ENCODE results near the gene TBCD.
A peak's percentile ranks its signal among the peaks of the same experiment; 100 is the strongest.

Gene TBCD

GRCh38 chr17:82868715-82869131 is 116.9 kb downstream of the TBCD start:
- no peaks in the 10 kb centered on the region for H4K20me1 ChIP-seq (ENCODE audit: low read depth, low read length)
- no peaks in the 10 kb centered on the region for H3K9me3 ChIP-seq (ENCODE audit: insufficient read depth, low read length)
- H3K27ac ChIP-seq (ENCODE audit: low read depth, low read length) = no peak overlapping the region
- no peaks in the 10 kb centered on the region for H3K36me3 ChIP-seq (ENCODE audit: low read length)
- TF ChIP-seq CTCF (IDR thresholded peaks at IDR 0.05; ENCODE audit: insufficient read depth, low read length, poor library complexity, severe bottlenecking) = no peak
- H3K79me2 ChIP-seq (ENCODE audit: insufficient read depth, low read length) = no peaks in the 10 kb centered on the region
- H3K9me2 ChIP-seq (replicated peaks; ENCODE audit: insufficient read depth, low read length) = no peaks in the 10 kb centered on the region
- no peak overlapping the region for H2AFZ ChIP-seq (ENCODE audit: low read depth, low read length, severe bottlenecking)
- no peak overlapping the region for H3K4me3 ChIP-seq (ENCODE audit: insufficient read depth, low read length, poor library complexity, severe bottlenecking)
- 0 out of 2 replicates have a peak, but pooled peaks cover 6% of the 10 kb centered on the region for H3F3A ChIP-seq (ENCODE audit: insufficient read depth)
- no peak overlapping the region for H3K4me2 ChIP-seq (ENCODE audit: low read depth, low read length, poor library complexity, severe bottlenecking)
- no peak overlapping the region for H3K9ac ChIP-seq (ENCODE audit: low read length)
- no peaks in the 10 kb centered on the region for H3K27me3 ChIP-seq (ENCODE audit: low read length)

GRCh38 chr17:82869536-82869935 is 117.7 kb downstream of the TBCD start:
- TF ChIP-seq EZH2phosphoT487 (conservative IDR thresholded peaks at IDR 0.05; ENCODE audit: low read length) = no peak
- TF ChIP-seq CTCF (IDR thresholded peaks at IDR 0.05; ENCODE audit: insufficient read depth, low read length, poor library complexity, severe bottlenecking) = no peak
- H3F3A ChIP-seq (ENCODE audit: insufficient read depth) = no peaks in the 10 kb centered on the region
- H3K9ac ChIP-seq (ENCODE audit: low read length) = no peak overlapping the region
- no peak overlapping the region for H3K4me2 ChIP-seq (ENCODE audit: low read depth, low read length, poor library complexity, severe bottlenecking)
- H4K20me1 ChIP-seq (ENCODE audit: low read depth, low read length) = no peaks in the 10 kb centered on the region
- H3K27me3 ChIP-seq (ENCODE audit: low read length) = no peaks in the 10 kb centered on the region
- no peaks in the 10 kb centered on the region for H3K9me3 ChIP-seq (ENCODE audit: insufficient read depth, low read length)
- H3K79me2 ChIP-seq (ENCODE audit: insufficient read depth, low read length) = no peaks in the 10 kb centered on the region
- H3K9me2 ChIP-seq (replicated peaks; ENCODE audit: insufficient read depth, low read length) = no peaks in the 10 kb centered on the region
- H3K27ac ChIP-seq (ENCODE audit: low read depth, low read length) = no peak overlapping the region
- H3K4me3 ChIP-seq (ENCODE audit: insufficient read depth, low read length, poor library complexity, severe bottlenecking) = no peak overlapping the region
- H3K36me3 ChIP-seq (ENCODE audit: low read length) = no peaks in the 10 kb centered on the region
- H2AFZ ChIP-seq (ENCODE audit: low read depth, low read length, severe bottlenecking) = no peak overlapping the region

GRCh38 chr17:82870091-82870491 is 118.2 kb downstream of the TBCD start:
- no peak for TF ChIP-seq EZH2phosphoT487 (conservative IDR thresholded peaks at IDR 0.05; ENCODE audit: low read length)
- no peak for TF ChIP-seq CTCF (IDR thresholded peaks at IDR 0.05; ENCODE audit: insufficient read depth, low read length, poor library complexity, severe bottlenecking)
- no peak overlapping the region for H3K9ac ChIP-seq (ENCODE audit: low read length)
- no peaks in the 10 kb centered on the region for H3K79me2 ChIP-seq (ENCODE audit: insufficient read depth, low read length)
- no peak overlapping the region for H3K4me2 ChIP-seq (ENCODE audit: low read depth, low read length, poor library complexity, severe bottlenecking)
- H3K27me3 ChIP-seq (ENCODE audit: low read length) = no peaks in the 10 kb centered on the region
- no peaks in the 10 kb centered on the region for H3K36me3 ChIP-seq (ENCODE audit: low read length)
- H2AFZ ChIP-seq (ENCODE audit: low read depth, low read length, severe bottlenecking) = no peak overlapping the region
- no peak overlapping the region for H3K27ac ChIP-seq (ENCODE audit: low read depth, low read length)
- no peaks in the 10 kb centered on the region for H3K9me3 ChIP-seq (ENCODE audit: insufficient read depth, low read length)
- no peaks in the 10 kb centered on the region for H3K9me2 ChIP-seq (replicated peaks; ENCODE audit: insufficient read depth, low read length)
- H3K4me3 ChIP-seq (ENCODE audit: insufficient read depth, low read length, poor library complexity, severe bottlenecking) = no peak overlapping the region
- no peaks in the 10 kb centered on the region for H3F3A ChIP-seq (ENCODE audit: insufficient read depth)
- H4K20me1 ChIP-seq (ENCODE audit: low read depth, low read length) = no peaks in the 10 kb centered on the region

GRCh38 chr17:82870541-82870940 is 118.7 kb downstream of the TBCD start:
- no peaks in the 10 kb centered on the region for H3F3A ChIP-seq (ENCODE audit: insufficient read depth)
- no peaks in the 10 kb centered on the region for H3K27me3 ChIP-seq (ENCODE audit: low read length)
- TF ChIP-seq EZH2phosphoT487 (conservative IDR thresholded peaks at IDR 0.05; ENCODE audit: low read length) = no peak
- no peak for TF ChIP-seq CTCF (IDR thresholded peaks at IDR 0.05; ENCODE audit: insufficient read depth, low read length, poor library complexity, severe bottlenecking)
- no peaks in the 10 kb centered on the region for H3K79me2 ChIP-seq (ENCODE audit: insufficient read depth, low read length)
- no peak overlapping the region for H3K4me2 ChIP-seq (ENCODE audit: low read depth, low read length, poor library complexity, severe bottlenecking)
- H3K27ac ChIP-seq (ENCODE audit: low read depth, low read length) = peak overlapping the region; percentile 44
- H2AFZ ChIP-seq (ENCODE audit: low read depth, low read length, severe bottlenecking) = no peak overlapping the region
- H3K4me3 ChIP-seq (ENCODE audit: insufficient read depth, low read length, poor library complexity, severe bottlenecking) = no peak overlapping the region
- H3K9ac ChIP-seq (ENCODE audit: low read length) = no peak overlapping the region
- H3K9me2 ChIP-seq (replicated peaks; ENCODE audit: insufficient read depth, low read length) = no peaks in the 10 kb centered on the region
- H3K9me3 ChIP-seq (ENCODE audit: insufficient read depth, low read length) = no peaks in the 10 kb centered on the region
- no peaks in the 10 kb centered on the region for H3K36me3 ChIP-seq (ENCODE audit: low read length)
- H4K20me1 ChIP-seq (ENCODE audit: low read depth, low read length) = no peaks in the 10 kb centered on the region
